OCI-M1 (cell line): ENCODE measurements around the gene NOTCH4.
"Not testable (repeated sequence)": the region's sequence is repeated elsewhere in the genome, so short reads cannot be mapped to it uniquely, and the experiment has no call there.

Experiments used
- DNase-seq: peaks from one replicate; lab custom pipeline; 2025; lab: John Stamatoyannopoulos, UW

NOTCH4 gene

GRCh38 chr6:32216998-32217397, 6.9 kb downstream of the NOTCH4 start:
- DNase-seq: no peak

- no peak for DNase-seq
These were observed 7.6 kb downstream of the NOTCH4 start for GRCh38 chr6:32216285-32216684.

- no peak for DNase-seq
These were observed 8.2 kb downstream of the NOTCH4 start for GRCh38 chr6:32215617-32216016.

GRCh38 chr6:32214126-32214525, 9.7 kb downstream of the NOTCH4 start:
- no peak for DNase-seq

- no peak for DNase-seq
These were observed 10.2 kb downstream of the NOTCH4 start for GRCh38 chr6:32213649-32214048.

- DNase-seq: no peak
These were observed 11.6 kb downstream of the NOTCH4 start for GRCh38 chr6:32212076-32212760.

- not testable (repeated sequence) for DNase-seq
These were observed 12.4 kb downstream of the NOTCH4 start for GRCh38 chr6:32211432-32211831.

GRCh38 chr6:32210191-32210601, 13.7 kb downstream of the NOTCH4 start:
- DNase-seq: no peak

- DNase-seq: no peak
These were observed 14.9 kb downstream of the NOTCH4 start for GRCh38 chr6:32208996-32209395.

GRCh38 chr6:32204268-32204715, 19.6 kb downstream of the NOTCH4 start:
- no peak for DNase-seq

GRCh38 chr6:32203426-32204267, 20.2 kb downstream of the NOTCH4 start:
- DNase-seq: no peak

- no peak for DNase-seq
These were observed 21.7 kb downstream of the NOTCH4 start for GRCh38 chr6:32202186-32202585.

- DNase-seq: no peak
These were observed 23.0 kb downstream of the NOTCH4 start for GRCh38 chr6:32200711-32201475.

- no peak for DNase-seq
These were observed 25.0 kb downstream of the NOTCH4 start for GRCh38 chr6:32198866-32199265.

- DNase-seq: no peak
These were observed 25.5 kb downstream of the NOTCH4 start for GRCh38 chr6:32198345-32198696.

- DNase-seq: no peak
These were observed 26.9 kb downstream of the NOTCH4 start for GRCh38 chr6:32196682-32197616.

GRCh38 chr6:32195902-32196681, 27.8 kb downstream of the NOTCH4 start:
- peak; percentile 92 for DNase-seq

- DNase-seq: peak; percentile 100
These were observed 28.3 kb downstream of the NOTCH4 start for GRCh38 chr6:32195652-32195901.

- DNase-seq: peak; percentile 85
These were observed 28.8 kb downstream of the NOTCH4 start for GRCh38 chr6:32194825-32195651.

- DNase-seq: no peak
These were observed 29.5 kb downstream of the NOTCH4 start for GRCh38 chr6:32194388-32194787.
